ENCODE measurements around the gene TRH. TPM values are rescaled to one million over a fixed set of nuclear protein-coding genes. Genes with fewer than 3 reads are reported as not detected.

The TRH gene
- total and polyA plus RNA-seq, 2 of the 4 experiments (the other 2 are of a cell fraction): not detected

DNA sequence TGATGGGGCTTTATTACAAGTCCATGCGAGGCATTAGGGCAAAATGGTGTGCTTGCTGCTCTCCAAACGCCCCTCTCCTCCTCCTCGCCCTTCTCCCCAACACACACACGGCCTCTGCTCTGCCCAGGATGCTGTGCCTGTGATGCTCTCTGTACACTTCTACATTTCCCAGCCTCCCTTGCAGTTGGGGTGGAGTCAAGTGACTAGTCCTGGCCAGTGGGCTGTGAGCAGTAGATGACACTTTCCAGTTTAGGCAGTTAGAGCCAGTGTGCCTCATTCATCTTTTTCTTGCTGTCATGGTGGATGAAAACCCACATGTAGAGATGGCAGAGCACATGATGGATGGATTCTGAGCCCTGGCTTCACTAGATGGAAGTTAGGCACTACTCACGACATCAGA lies 5.4 kb downstream of the TRH start:
- intact Hi-C loops (cut with micrococcal nuclease) (no loop called here), in situ Hi-C loops (cut with MboI; ENCODE audit: low sequenced_read_pairs) (no loop called here), dilution Hi-C loops (cut with HindIII; ENCODE audit: low sequenced_read_pairs, unreplicated experiment) (no loop called here)
- no peak overlapping the region for H3K4me3 ChIP-seq (ENCODE audit: insufficient read depth, low read depth, low read length)
- no peak overlapping the region for H4K91ac ChIP-seq (ENCODE audit: insufficient read depth, low read depth, low read length)
- no peak overlapping the region for H3K4me2 ChIP-seq (ENCODE audit: low read depth, low read length)
- no peaks in the 10 kb centered on the region for H4K20me1 ChIP-seq (ENCODE audit: insufficient read depth, low read length)
- no TSS peak for BruUV-seq (replicated peaks)
- no peak overlapping the region for H3K23ac ChIP-seq (ENCODE audit: low read depth, low read length)
- no peak overlapping the region for H3K9ac ChIP-seq (ENCODE audit: low read depth, low read length)
- H2AK5ac ChIP-seq (ENCODE audit: low read depth, low read length): no peak overlapping the region
- H3K27ac ChIP-seq (ENCODE audit: insufficient read depth, low read length): no peak overlapping the region
- no peak for TF ChIP-seq ELK1 (IDR thresholded peaks at IDR 0.05; ENCODE audit: borderline replicate concordance, low read depth, low read length)
- TF ChIP-seq MAFK (IDR thresholded peaks at IDR 0.05; ENCODE audit: low read depth, low read length): no peak
- TF ChIP-seq CHD1 (IDR thresholded peaks at IDR 0.05; ENCODE audit: low read depth, low read length): no peak
- TF ChIP-seq CEBPB (IDR thresholded peaks at IDR 0.05; ENCODE audit: low read depth, low read length): no peak
- no peak for TF ChIP-seq RFX5 (IDR thresholded peaks at IDR 0.05; ENCODE audit: low read depth, low read length)
- no peak for TF ChIP-seq BHLHE40 (IDR thresholded peaks at IDR 0.05; ENCODE audit: low read depth, low read length)
- no peak for TF ChIP-seq FOS (IDR thresholded peaks at IDR 0.05; ENCODE audit: low read depth, low read length)
- no peak for TF ChIP-seq NFE2L2 (IDR thresholded peaks at IDR 0.05; ENCODE audit: low read depth, low read length)
- TF ChIP-seq SMC3 (IDR thresholded peaks at IDR 0.05; ENCODE audit: low read depth, low read length): no peak
- TF ChIP-seq POLR2A (IDR thresholded peaks at IDR 0.05; ENCODE audit: low read depth, low read length): no peak
- TF ChIP-seq CTCF (conservative IDR thresholded peaks at IDR 0.05; ENCODE audit: low read depth, low read length): no peak
- TF ChIP-seq RAD21 (IDR thresholded peaks at IDR 0.05; ENCODE audit: low read length): no peak
- no peak for TF ChIP-seq USF2 (IDR thresholded peaks at IDR 0.05; ENCODE audit: low read depth, low read length)
- no peak for TF ChIP-seq MXI1 (IDR thresholded peaks at IDR 0.05; ENCODE audit: borderline replicate concordance, low read depth, low read length)
- no peak for TF ChIP-seq MAZ (IDR thresholded peaks at IDR 0.05; ENCODE audit: borderline replicate concordance, low read depth, low read length)
- TF ChIP-seq RCOR1 (IDR thresholded peaks at IDR 0.05; ENCODE audit: insufficient replicate concordance, low read length): no peak
- H2AFZ ChIP-seq (replicated peaks; ENCODE audit: low read length, poor library complexity): no peak overlapping the region
- no peak overlapping the region for H2BK15ac ChIP-seq (ENCODE audit: low read depth, low read length)
- H3K9me3 ChIP-seq (ENCODE audit: control insufficient read depth, insufficient read depth, low read length): peaks cover 3% of the 10 kb centered on the region
- H3K18ac ChIP-seq (ENCODE audit: low read depth, low read length): no peak overlapping the region
- no peak overlapping the region for H4K5ac ChIP-seq (ENCODE audit: low read depth, low read length)
- ATAC-seq (ENCODE audit: low read depth) (no peak), DNase-seq (no peak)
- H3K4ac ChIP-seq (ENCODE audit: low read depth, low read length): no peak overlapping the region
- CTCF ChIA-PET: no interaction called here
- H3K27me3 ChIP-seq (ENCODE audit: control insufficient read depth, insufficient read depth, low read length): peaks cover 75% of the 10 kb centered on the region
- no peak overlapping the region for H3K56ac ChIP-seq (ENCODE audit: extremely low read depth, insufficient read depth, low read length)
- no peaks in the 10 kb centered on the region for H3K4me1 ChIP-seq (ENCODE audit: control insufficient read depth, insufficient read depth, low read length)
- no peak overlapping the region for H2BK5ac ChIP-seq (ENCODE audit: low read depth, low read length, poor library complexity, severe bottlenecking)
- H3K36me3 ChIP-seq (ENCODE audit: control insufficient read depth, insufficient read depth, low read length): no peaks in the 10 kb centered on the region
- WGBS, 2 experiments (ENCODE audit: extremely low coverage in 2 of 2, insufficient read length in 1 of 2): 80% methylated on average over 2 of the region's 5 CpGs; no CpG with 5 or more reads in 1 of the 2 experiments
- H2BK120ac ChIP-seq (ENCODE audit: low read depth, low read length): no peak overlapping the region
- no peak overlapping the region for H2BK20ac ChIP-seq (ENCODE audit: low read depth, low read length)
- POLR2A ChIA-PET (ENCODE audit: unreplicated experiment): no interaction called here
- no peaks in the 10 kb centered on the region for H3K79me1 ChIP-seq (ENCODE audit: low read depth in 1 of 2, low read length in 2 of 2)
- H3K14ac ChIP-seq (replicated peaks; ENCODE audit: low read depth, low read length): no peak overlapping the region
- H3K9me1 ChIP-seq (ENCODE audit: insufficient read depth, low read length): no peaks in the 10 kb centered on the region
- no peak overlapping the region for H2AK9ac ChIP-seq (replicated peaks; ENCODE audit: low read depth, low read length, poor library complexity)
- no peak overlapping the region for H4K8ac ChIP-seq (ENCODE audit: low read depth in 2 of 2, low read length in 2 of 2)
